Lower leg skin (tissue), 3 donors: Measurements from ENCODE around the gene CEACAM6.

ENCODE experiments used
- POLR2A ChIP-seq, 2 donors: fragments of 450-650 bp; IDR thresholded peaks; one replicate each; pipeline ENCODE4 v1.6.1; 2016 to 2017; ENCODE audit warnings: antibody characterized with exemption in 2 of 2, mild to moderate bottlenecking in 1 of 2, moderate library complexity in 1 of 2
- TF ChIP-seq, protein P1 (sequence below), 3 donors: fragments of 450-650 bp; IDR thresholded peaks; one replicate each; pipeline ENCODE4 v1.5.1; 2016; ENCODE audit warnings: antibody characterized with exemption in 3 of 3, mild to moderate bottlenecking in 3 of 3, moderate library complexity in 2 of 3

DNA sequence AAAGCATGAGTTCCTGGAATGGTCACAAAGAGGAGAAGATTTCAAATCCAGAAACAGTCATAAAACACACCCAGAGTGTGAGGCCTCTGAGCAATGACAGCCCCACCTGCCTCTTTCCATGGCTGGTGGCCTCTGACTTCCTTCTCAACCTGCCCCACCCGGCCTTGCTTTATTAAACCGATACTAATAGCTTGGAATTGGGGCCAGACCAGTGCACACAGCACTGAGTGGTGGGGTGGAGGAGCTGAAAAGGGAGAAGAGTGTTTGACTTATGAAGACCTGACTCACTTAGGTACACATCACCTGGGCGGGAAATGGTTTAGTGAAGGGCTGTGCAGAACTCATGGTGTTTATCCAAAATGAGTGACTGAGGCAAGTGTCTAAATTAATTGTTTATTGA, 20.7 kb upstream of the CEACAM6 start:
- TF ChIP-seq, protein P1, sequence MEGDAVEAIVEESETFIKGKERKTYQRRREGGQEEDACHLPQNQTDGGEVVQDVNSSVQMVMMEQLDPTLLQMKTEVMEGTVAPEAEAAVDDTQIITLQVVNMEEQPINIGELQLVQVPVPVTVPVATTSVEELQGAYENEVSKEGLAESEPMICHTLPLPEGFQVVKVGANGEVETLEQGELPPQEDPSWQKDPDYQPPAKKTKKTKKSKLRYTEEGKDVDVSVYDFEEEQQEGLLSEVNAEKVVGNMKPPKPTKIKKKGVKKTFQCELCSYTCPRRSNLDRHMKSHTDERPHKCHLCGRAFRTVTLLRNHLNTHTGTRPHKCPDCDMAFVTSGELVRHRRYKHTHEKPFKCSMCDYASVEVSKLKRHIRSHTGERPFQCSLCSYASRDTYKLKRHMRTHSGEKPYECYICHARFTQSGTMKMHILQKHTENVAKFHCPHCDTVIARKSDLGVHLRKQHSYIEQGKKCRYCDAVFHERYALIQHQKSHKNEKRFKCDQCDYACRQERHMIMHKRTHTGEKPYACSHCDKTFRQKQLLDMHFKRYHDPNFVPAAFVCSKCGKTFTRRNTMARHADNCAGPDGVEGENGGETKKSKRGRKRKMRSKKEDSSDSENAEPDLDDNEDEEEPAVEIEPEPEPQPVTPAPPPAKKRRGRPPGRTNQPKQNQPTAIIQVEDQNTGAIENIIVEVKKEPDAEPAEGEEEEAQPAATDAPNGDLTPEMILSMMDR (IDR thresholded peaks at IDR 0.05): no peak
- no peak for TF ChIP-seq POLR2A (IDR thresholded peaks at IDR 0.05)
